SK-N-MC (cell line): ENCODE measurements around the gene SYCE1.

Source experiments
- EZH2 ChIP-seq: fragments of 200-600 bp; sonication (generic); IDR thresholded peaks from one replicate; pipeline ENCODE4 v1.6.1; 2017; ENCODE audit warnings: antibody characterized with exemption
- FOXP2 ChIP-seq: optimal IDR thresholded peaks from 2 replicates; pipeline ENCODE3; 2011; ENCODE audit warnings: mild to moderate bottlenecking, moderate library complexity; ENCODE audit not compliant: insufficient read depth; ENCODE audit errors: extremely low read length, control extremely low read depth
- POLR2AphosphoS5 ChIP-seq: IDR thresholded peaks from 2 replicates; pipeline ENCODE4 v1.6.1; 2012; ENCODE audit warnings: mild to moderate bottlenecking, low read depth, low read length, borderline replicate concordance

DNA sequence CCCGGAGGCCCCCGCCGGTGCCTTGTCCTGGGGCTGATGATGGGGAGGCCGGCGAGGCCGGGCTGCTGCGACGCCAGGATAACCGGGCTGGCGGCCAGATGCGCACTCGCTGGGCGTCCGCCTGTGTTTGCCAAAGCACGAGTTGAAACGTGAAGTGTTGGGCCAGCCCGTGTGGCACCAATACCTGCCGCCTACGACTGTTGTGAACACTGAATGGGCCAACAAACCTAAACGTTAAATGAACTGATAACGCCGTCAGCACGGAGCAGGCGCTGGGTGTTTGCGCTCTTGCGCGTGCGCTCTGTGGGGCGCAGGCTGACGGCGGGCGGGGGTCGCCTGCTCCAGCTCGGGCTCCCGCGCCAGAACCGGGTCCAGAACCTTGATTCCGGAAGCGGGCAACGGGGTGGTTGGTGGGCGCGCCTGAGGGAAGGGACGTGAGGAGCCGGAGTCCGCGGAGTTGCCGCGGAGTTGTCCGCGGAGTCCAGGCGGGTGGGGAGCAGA lies 37.6 kb downstream of the SYCE1 start:
- TF ChIP-seq EZH2 (no peak), FOXP2 (no peak), POLR2AphosphoS5 (no peak)
